Gastrocnemius medialis (tissue), 4 donors: ENCODE data around the gene MNAT1.

Source experiments
- CTCF ChIP-seq, 5 experiments: fragments of 450-650 bp in 3 of 5; fragments of 200-600 bp in 2 of 5; sonication (generic) in 2 of 5; IDR thresholded peaks in 4 of 5; conservative IDR thresholded peaks in 1 of 5; 1 replicate in 4 of 5; 2 replicates in 1 of 5; pipeline ENCODE4 v1.5.1; 2016 to 2019; ENCODE audit warnings: antibody characterized with exemption in 5 of 5, mild to moderate bottlenecking in 3 of 5, moderate library complexity in 3 of 5
- POLR2A ChIP-seq, 2 donors: fragments of 450-650 bp; IDR thresholded peaks; one replicate each; pipeline ENCODE4 v1.6.1; 2017; ENCODE audit warnings: antibody characterized with exemption in 2 of 2, mild to moderate bottlenecking in 2 of 2, moderate library complexity in 2 of 2

GRCh38 chr14:60735416-60735815 is 855 bp downstream of the MNAT1 start:
- no peak for TF ChIP-seq CTCF (IDR thresholded peaks at IDR 0.05 in 4 of 5, conservative IDR thresholded peaks at IDR 0.05 in 1 of 5)
- TF ChIP-seq POLR2A (IDR thresholded peaks at IDR 0.05): no peak
